ENCODE results near the gene EVPL.

DNA sequence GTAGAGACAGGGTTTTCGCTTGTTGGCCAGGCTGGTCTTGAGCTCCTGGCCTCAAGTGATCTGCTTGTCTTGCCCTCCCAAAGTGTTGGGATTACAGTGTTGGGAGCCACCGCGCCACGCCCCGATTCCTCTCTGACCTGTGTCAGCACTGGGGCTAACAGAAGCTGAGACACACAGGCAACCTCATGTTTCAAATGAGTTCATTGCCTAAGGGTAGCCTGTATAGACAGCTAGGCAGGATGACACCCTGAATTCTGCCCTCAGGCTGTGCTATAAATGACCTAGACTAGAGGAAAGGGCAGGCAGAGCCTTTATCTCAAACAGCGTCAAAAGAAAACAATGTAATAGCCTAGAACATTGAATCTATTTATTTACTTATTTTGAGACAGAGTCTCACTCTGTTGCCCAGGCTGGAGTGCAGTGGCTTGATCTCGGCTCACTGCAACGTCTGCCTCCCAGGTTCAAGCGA lies 28.7 kb downstream of the EVPL start:
- TF ChIP-seq, protein P1, sequence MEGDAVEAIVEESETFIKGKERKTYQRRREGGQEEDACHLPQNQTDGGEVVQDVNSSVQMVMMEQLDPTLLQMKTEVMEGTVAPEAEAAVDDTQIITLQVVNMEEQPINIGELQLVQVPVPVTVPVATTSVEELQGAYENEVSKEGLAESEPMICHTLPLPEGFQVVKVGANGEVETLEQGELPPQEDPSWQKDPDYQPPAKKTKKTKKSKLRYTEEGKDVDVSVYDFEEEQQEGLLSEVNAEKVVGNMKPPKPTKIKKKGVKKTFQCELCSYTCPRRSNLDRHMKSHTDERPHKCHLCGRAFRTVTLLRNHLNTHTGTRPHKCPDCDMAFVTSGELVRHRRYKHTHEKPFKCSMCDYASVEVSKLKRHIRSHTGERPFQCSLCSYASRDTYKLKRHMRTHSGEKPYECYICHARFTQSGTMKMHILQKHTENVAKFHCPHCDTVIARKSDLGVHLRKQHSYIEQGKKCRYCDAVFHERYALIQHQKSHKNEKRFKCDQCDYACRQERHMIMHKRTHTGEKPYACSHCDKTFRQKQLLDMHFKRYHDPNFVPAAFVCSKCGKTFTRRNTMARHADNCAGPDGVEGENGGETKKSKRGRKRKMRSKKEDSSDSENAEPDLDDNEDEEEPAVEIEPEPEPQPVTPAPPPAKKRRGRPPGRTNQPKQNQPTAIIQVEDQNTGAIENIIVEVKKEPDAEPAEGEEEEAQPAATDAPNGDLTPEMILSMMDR (CRISPR knock-in tag; IDR thresholded peaks at IDR 0.05) = 0 out of 2 replicates have a peak, but pooled peaks have one; percentile 8
- TF ChIP-seq CREM (IDR thresholded peaks at IDR 0.05) (peak; percentile 25; the same call in 1 of the 2 replicates), CREM (CRISPR knock-in tag; IDR thresholded peaks at IDR 0.05) (no peak), SOX5 (CRISPR knock-in tag; IDR thresholded peaks at IDR 0.05; ENCODE audit: borderline replicate concordance) (peak; percentile 71), KDM6A (CRISPR knock-in tag; IDR thresholded peaks at IDR 0.05; ENCODE audit: low read depth) (no peak), HDAC6 (IDR thresholded peaks at IDR 0.05; ENCODE audit: low read depth, low read length) (no peak), GTF3A (CRISPR knock-in tag; conservative IDR thresholded peaks at IDR 0.05) (no peak), ZZZ3 (CRISPR knock-in tag; IDR thresholded peaks at IDR 0.05; ENCODE audit: borderline replicate concordance) (peak; percentile 52; the same call in 1 of the 2 replicates), TCF7L2 (IDR thresholded peaks at IDR 0.05; ENCODE audit: low read depth, low read length) (no peak), POLR2A (IDR thresholded peaks at IDR 0.05; ENCODE audit: insufficient read depth in 1 of 2, low read depth in 2 of 2, low read length in 2 of 2) (peak in 1 of 2 experiments; percentile 44; a peak in 1 of 4 replicates), ZFP41 (CRISPR knock-in tag; IDR thresholded peaks at IDR 0.05; ENCODE audit: borderline replicate concordance) (no peak), RAD21 (CRISPR knock-in tag; IDR thresholded peaks at IDR 0.05) (no peak; the same call in 1 of the 2 replicates), EP300 (IDR thresholded peaks at IDR 0.05; ENCODE audit: low read depth in 2 of 2, low read length in 2 of 2) (0 out of 4 replicates have a peak, but pooled peaks of 1 of the 2 experiments have one; percentile 6), EP300 (CRISPR knock-in tag; IDR thresholded peaks at IDR 0.05; ENCODE audit: borderline replicate concordance) (no peak)
- TF ChIP-seq, protein P2, sequence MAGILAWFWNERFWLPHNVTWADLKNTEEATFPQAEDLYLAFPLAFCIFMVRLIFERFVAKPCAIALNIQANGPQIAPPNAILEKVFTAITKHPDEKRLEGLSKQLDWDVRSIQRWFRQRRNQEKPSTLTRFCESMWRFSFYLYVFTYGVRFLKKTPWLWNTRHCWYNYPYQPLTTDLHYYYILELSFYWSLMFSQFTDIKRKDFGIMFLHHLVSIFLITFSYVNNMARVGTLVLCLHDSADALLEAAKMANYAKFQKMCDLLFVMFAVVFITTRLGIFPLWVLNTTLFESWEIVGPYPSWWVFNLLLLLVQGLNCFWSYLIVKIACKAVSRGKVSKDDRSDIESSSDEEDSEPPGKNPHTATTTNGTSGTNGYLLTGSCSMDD (CRISPR knock-in tag; IDR thresholded peaks at IDR 0.05) = no peak

Measured in HepG2 (cell line).